HCT116 (cell line): ENCODE measurements around the gene CBX8. TPM values are rescaled to one million over a fixed set of nuclear protein-coding genes. Genes with fewer than 3 reads are reported as not detected.

Source experiments
- ATAC-seq: fragments of 200-7000 bp; cut with Tn5 transposase; 2 replicates; pipeline ENCODE4 v1.9.1; 2020; ENCODE audit warnings: mild to moderate bottlenecking, moderate library complexity
- BruUV-seq: library from RNA; stranded (reverse); fragments of 400-500 nt; replicated peaks from 2 replicates; lab custom pipeline; 2021; lab: Mats Ljungman, UMichigan
- CTCF ChIA-PET: fragments of 300-600 bp; sonication (Branson Sonifier 250); formaldehyde crosslinking; loops from one replicate; lab custom pipeline; 2021; ENCODE audit warnings: antibody characterized with exemption; lab: Charles Lee
- POLR2A ChIA-PET: fragments of 300-600, 350-600 bp; sonication (Branson Sonifier 250); formaldehyde crosslinking; loops from one replicate; lab custom pipeline; 2021; ENCODE audit warnings: antibody characterized with exemption; lab: Charles Lee
- RAD21 ChIA-PET, 2 experiments: fragments of 300-600 bp; sonication (Branson Sonifier 250); formaldehyde crosslinking; loops; one replicate each; lab custom pipeline; 2023; ENCODE audit warnings: low total read pairs in 2 of 2; ENCODE audit not compliant: uncharacterized antibody in 2 of 2, unreplicated experiment in 2 of 2, low non-redundant PET in 1 of 2; lab: Charles Lee
- DNase-seq: peaks from one replicate; pipeline ENCODE4 v3.0.0-alpha.2; 2010; ENCODE audit warnings: low read depth, low spot score
- H2AFZ ChIP-seq: fragments of 200-600 bp; shearing (Covaris generic), sonication (generic); 2 replicates; pipeline ENCODE4 v1.6.1; 2017; ENCODE audit warnings: low read depth, mixed run types, mixed read lengths, antibody characterized with exemption, low read length; ENCODE audit not compliant: poor library complexity, severe bottlenecking
- H3K27ac ChIP-seq: 2 replicates; pipeline ENCODE4 v1.5.1; 2012; ENCODE audit warnings: low read depth, low read length
- H3K27me3 ChIP-seq: fragments of 200-600 bp; sonication (generic); 2 replicates; pipeline ENCODE4 v1.6.1; 2016; ENCODE audit warnings: mixed run types, low read length, mixed read lengths; ENCODE audit not compliant: insufficient read depth
- H3K36me3 ChIP-seq, 2 experiments: fragments of 200-500 bp in 1 of 2; fragments of 200-600 bp in 1 of 2; sonication (Bioruptor generic) in 1 of 2; sonication (generic) in 1 of 2; 2 replicates each; pipeline versions ENCODE4 v1.5.1 to v1.6.1; 2014 to 2016; ENCODE audit warnings: low read length in 2 of 2, inconsistent platforms in 1 of 2, mixed read lengths in 1 of 2, mixed run types in 1 of 2; ENCODE audit not compliant: insufficient read depth in 2 of 2, control insufficient read depth in 1 of 2
- H3K4me1 ChIP-seq, 2 experiments: fragments of 200-600 bp in 1 of 2; sonication (generic) in 1 of 2; 2 replicates each; pipeline versions ENCODE4 v1.5.1 to v1.6.1; 2012 to 2017; ENCODE audit warnings: low read length in 2 of 2, inconsistent platforms in 1 of 2, mild to moderate bottlenecking in 1 of 2, mixed read lengths in 1 of 2, mixed run types in 1 of 2, moderate library complexity in 1 of 2; ENCODE audit not compliant: insufficient read depth in 2 of 2, control insufficient read depth in 1 of 2
- H3K4me2 ChIP-seq: fragments of 200-600 bp; sonication (generic); 2 replicates; pipeline ENCODE4 v1.6.1; 2017; ENCODE audit warnings: mixed run types, low read length, mixed read lengths
- H3K4me3 ChIP-seq, 2 experiments: fragments of 200-600 bp in 1 of 2; sonication (generic) in 1 of 2; replicated peaks in 1 of 2; 2 replicates each; pipeline ENCODE4 v1.5.1; 2011 to 2016; ENCODE audit warnings: low read length in 2 of 2, control low read depth in 1 of 2, low read depth in 1 of 2, mild to moderate bottlenecking in 1 of 2, mixed read lengths in 1 of 2, mixed run types in 1 of 2
- H3K79me2 ChIP-seq: fragments of 200-600 bp; sonication (generic); 2 replicates; pipeline ENCODE4 v1.6.1; 2017; ENCODE audit warnings: mild to moderate bottlenecking, mixed run types, low read length, moderate library complexity, mixed read lengths; ENCODE audit not compliant: insufficient read depth
- H3K9ac ChIP-seq: fragments of 200-600 bp; sonication (generic); 2 replicates; pipeline ENCODE4 v1.6.1; 2016; ENCODE audit warnings: low read length, mixed read lengths
- H3K9me2 ChIP-seq: fragments of 200-600 bp; sonication (generic), shearing (Covaris generic); 2 replicates; pipeline ENCODE4 v1.6.1; 2017; ENCODE audit warnings: mixed run types, mild to moderate bottlenecking, moderate library complexity; ENCODE audit not compliant: insufficient read depth
- H3K9me3 ChIP-seq, 2 experiments: fragments of 200-500 bp in 1 of 2; fragments of 200-600 bp in 1 of 2; sonication (Bioruptor generic) in 1 of 2; sonication (generic) in 1 of 2; 2 replicates each; pipeline ENCODE4 v1.6.1; 2014 to 2017; ENCODE audit warnings: low read length in 2 of 2, mixed read lengths in 2 of 2, inconsistent platforms in 1 of 2, low read depth in 1 of 2, mild to moderate bottlenecking in 1 of 2, mixed run types in 1 of 2, moderate library complexity in 1 of 2; ENCODE audit not compliant: control insufficient read depth in 1 of 2, insufficient read depth in 1 of 2
- H4K20me1 ChIP-seq: fragments of 200-600 bp; sonication (generic), shearing (Covaris generic); 2 replicates; pipeline ENCODE4 v1.6.1; 2017; ENCODE audit warnings: mixed run types, mild to moderate bottlenecking, moderate library complexity; ENCODE audit not compliant: insufficient read depth
- CBX3 ChIP-seq: IDR thresholded peaks from 2 replicates; pipeline ENCODE4 v1.6.1; 2012; ENCODE audit warnings: low read depth
- CEBPB ChIP-seq: IDR thresholded peaks from 2 replicates; pipeline ENCODE4 v1.6.1; 2012; ENCODE audit warnings: low read depth
- EZH2 ChIP-seq: fragments of 200-600 bp; sonication (generic); IDR thresholded peaks from 2 replicates; pipeline ENCODE4 v1.6.1; 2017; ENCODE audit warnings: antibody characterized with exemption, mixed run types
- EZH2phosphoT487 ChIP-seq: fragments of 200-600 bp; IDR thresholded peaks from 2 replicates; pipeline ENCODE4 v1.6.1; 2018; ENCODE audit warnings: antibody characterized with exemption, borderline replicate concordance
- FOSL1 ChIP-seq: IDR thresholded peaks from 2 replicates; pipeline ENCODE4 v1.6.1; 2012; ENCODE audit warnings: low read depth
- JUND ChIP-seq: IDR thresholded peaks from 2 replicates; pipeline ENCODE4 v1.6.1; 2012
- POLR2A ChIP-seq: IDR thresholded peaks from 2 replicates; pipeline ENCODE4 v1.7.0; 2011; ENCODE audit warnings: borderline replicate concordance; ENCODE audit not compliant: insufficient read depth, insufficient read length; ENCODE audit errors: extremely low read depth
- POLR2AphosphoS5 ChIP-seq: IDR thresholded peaks from 2 replicates; pipeline ENCODE4 v1.6.1; 2011; ENCODE audit warnings: mild to moderate bottlenecking, low read depth, low read length, moderate library complexity
- ZBTB33 ChIP-seq: IDR thresholded peaks from 2 replicates; pipeline ENCODE4 v1.6.1; 2011; ENCODE audit warnings: mild to moderate bottlenecking, low read length, moderate library complexity; ENCODE audit not compliant: insufficient replicate concordance; ENCODE audit errors: extremely low read depth
- ZFX ChIP-seq: fragments of 450-650 bp; IDR thresholded peaks from 2 replicates; pipeline ENCODE4 v1.6.1; 2017
- ZNF274 ChIP-seq: fragments of 200-500 bp; sonication (Bioruptor generic); IDR thresholded peaks from 2 replicates; pipeline ENCODE4 v1.6.1; 2014; ENCODE audit warnings: mild to moderate bottlenecking, low read depth, low read length, inconsistent platforms
- intact Hi-C: fragments of 100-400 bp; cut with micrococcal nuclease; formaldehyde crosslinking; loops from 2 replicates; pipeline ENCODE4 v1.10.0; 2022
- total RNA-seq: library from RNA; stranded (reverse); gene quantifications from one replicate; pipeline ENCODE4 v1.2.1, GENCODE V29; 2021; ENCODE audit not compliant: unreplicated experiment

The CBX8 gene
- total RNA-seq, 1 experiment from 2014 or later, result 29.0 TPM

GRCh38 chr17:79814974-79815835, 18.3 kb upstream of the CBX8 start:
- intact Hi-C loops, result no loop called here
- ATAC-seq (no peak), DNase-seq (no peak)
- no peak for TF ChIP-seq EZH2phosphoT487
- TF ChIP-seq JUND, result no peak
- TF ChIP-seq CEBPB, result no peak
- no peak for TF ChIP-seq POLR2A
- no peak for TF ChIP-seq POLR2AphosphoS5
- no peak for TF ChIP-seq ZFX
- TF ChIP-seq CBX3, result no peak
- TF ChIP-seq FOSL1, result no peak
- H3K9me2 ChIP-seq, result no peaks in the 10 kb centered on the region
- H3K4me3 ChIP-seq, result no peak overlapping the region
- no peaks in the 10 kb centered on the region for H3K9me3 ChIP-seq
- H3K9ac ChIP-seq, result no peak overlapping the region
- H3K27me3 ChIP-seq, result peaks cover 6% of the 10 kb centered on the region; the same call in 1 of the 2 replicates
- POLR2A ChIA-PET, result no interaction called here
- RAD21 ChIA-PET, result no interaction called here
- no peak overlapping the region for H3K27ac ChIP-seq
- H3K79me2 ChIP-seq, result no peaks in the 10 kb centered on the region
- H4K20me1 ChIP-seq, result no peaks in the 10 kb centered on the region
- no peaks in the 10 kb centered on the region for H3K36me3 ChIP-seq
- BruUV-seq, result no TSS peak
- CTCF ChIA-PET, result no interaction called here
- no peak overlapping the region for H2AFZ ChIP-seq
- H3K4me2 ChIP-seq, result no peak overlapping the region
- H3K4me1 ChIP-seq, result peaks cover 18 to 20% of the 10 kb centered on the region in 2 experiments

GRCh38 chr17:79814127-79814973, 17.5 kb upstream of the CBX8 start:
- Histone ChIP-seq H3K4me3 (no peak overlapping the region), H3K9me3 (no peaks in the 10 kb centered on the region), H3K36me3 (no peaks in the 10 kb centered on the region), H3K27me3 (peaks cover 6% of the 10 kb centered on the region; the same call in 1 of the 2 replicates), H2AFZ (no peak overlapping the region), H3K4me2 (no peak overlapping the region), H3K27ac (no peak overlapping the region), H3K9me2 (no peaks in the 10 kb centered on the region), H3K9ac (no peak overlapping the region), H4K20me1 (no peaks in the 10 kb centered on the region), H3K79me2 (no peaks in the 10 kb centered on the region), H3K4me1 (peaks cover 20 to 26% of the 10 kb centered on the region in 2 experiments)
- ChIA-PET POLR2A (no interaction called here), CTCF (interaction anchor here (0.9 kb wide), 1 partner anchor 25 kb away, joined by 3 read pairs; no protein-coding TSS in a partner anchor), RAD21 (no interaction called here)
- TF ChIP-seq ZBTB33, result no peak
- TF ChIP-seq EZH2, result no peak
- no peak for TF ChIP-seq ZNF274
- ATAC-seq, result no peak
- BruUV-seq, result no TSS peak
- intact Hi-C loops, result no loop called here
- no peak for DNase-seq
